A673 (cell line): ENCODE measurements around the gene ANKRD10.

Experiments
- EZH2 ChIP-seq: fragments of 200-600 bp; sonication (generic); IDR thresholded peaks from 2 replicates; pipeline ENCODE4 v1.6.1; 2017; ENCODE audit warnings: borderline replicate concordance, low read depth, mild to moderate bottlenecking, mixed read lengths, antibody characterized with exemption, low read length; ENCODE audit not compliant: poor library complexity, severe bottlenecking
- TF ChIP-seq, protein P1 (sequence below): fragments of 300-800, 200-600 bp; sonication (generic); conservative IDR thresholded peaks from 2 replicates; pipeline ENCODE4 v1.5.1; 2017; ENCODE audit warnings: low read depth, mild to moderate bottlenecking, antibody characterized with exemption, low read length, moderate library complexity, mixed read lengths

DNA sequence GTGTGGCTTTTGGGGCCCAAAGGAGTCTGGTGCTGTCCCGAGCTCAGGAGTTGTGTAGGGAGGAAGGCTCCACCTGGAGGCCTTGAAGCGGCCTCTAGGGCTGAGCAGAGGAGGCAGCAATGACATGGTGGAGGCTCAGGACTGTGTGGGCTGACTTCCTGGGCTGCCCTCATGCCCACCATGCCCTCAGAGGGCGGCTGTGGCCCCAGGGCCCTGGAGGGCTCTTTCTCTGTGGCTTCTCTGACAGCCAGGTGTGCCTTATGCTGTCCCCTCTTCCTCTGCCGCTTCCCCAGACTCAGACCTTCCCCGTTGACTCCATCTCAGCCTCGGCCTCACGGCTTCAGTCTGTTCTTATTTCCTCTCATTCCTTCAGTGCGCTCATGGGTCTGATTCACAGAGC, 35.5 kb upstream of the ANKRD10 start:
- TF ChIP-seq, protein P1, sequence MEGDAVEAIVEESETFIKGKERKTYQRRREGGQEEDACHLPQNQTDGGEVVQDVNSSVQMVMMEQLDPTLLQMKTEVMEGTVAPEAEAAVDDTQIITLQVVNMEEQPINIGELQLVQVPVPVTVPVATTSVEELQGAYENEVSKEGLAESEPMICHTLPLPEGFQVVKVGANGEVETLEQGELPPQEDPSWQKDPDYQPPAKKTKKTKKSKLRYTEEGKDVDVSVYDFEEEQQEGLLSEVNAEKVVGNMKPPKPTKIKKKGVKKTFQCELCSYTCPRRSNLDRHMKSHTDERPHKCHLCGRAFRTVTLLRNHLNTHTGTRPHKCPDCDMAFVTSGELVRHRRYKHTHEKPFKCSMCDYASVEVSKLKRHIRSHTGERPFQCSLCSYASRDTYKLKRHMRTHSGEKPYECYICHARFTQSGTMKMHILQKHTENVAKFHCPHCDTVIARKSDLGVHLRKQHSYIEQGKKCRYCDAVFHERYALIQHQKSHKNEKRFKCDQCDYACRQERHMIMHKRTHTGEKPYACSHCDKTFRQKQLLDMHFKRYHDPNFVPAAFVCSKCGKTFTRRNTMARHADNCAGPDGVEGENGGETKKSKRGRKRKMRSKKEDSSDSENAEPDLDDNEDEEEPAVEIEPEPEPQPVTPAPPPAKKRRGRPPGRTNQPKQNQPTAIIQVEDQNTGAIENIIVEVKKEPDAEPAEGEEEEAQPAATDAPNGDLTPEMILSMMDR, result no peak
- TF ChIP-seq EZH2, result no peak
